ENCODE measurements around the gene WFIKKN1. TPM values are rescaled to one million over a fixed set of nuclear protein-coding genes. Genes with fewer than 3 reads are reported as not detected.

Gene WFIKKN1
- total RNA-seq, 1 donor from 2014 or later = 1.5 TPM

DNA sequence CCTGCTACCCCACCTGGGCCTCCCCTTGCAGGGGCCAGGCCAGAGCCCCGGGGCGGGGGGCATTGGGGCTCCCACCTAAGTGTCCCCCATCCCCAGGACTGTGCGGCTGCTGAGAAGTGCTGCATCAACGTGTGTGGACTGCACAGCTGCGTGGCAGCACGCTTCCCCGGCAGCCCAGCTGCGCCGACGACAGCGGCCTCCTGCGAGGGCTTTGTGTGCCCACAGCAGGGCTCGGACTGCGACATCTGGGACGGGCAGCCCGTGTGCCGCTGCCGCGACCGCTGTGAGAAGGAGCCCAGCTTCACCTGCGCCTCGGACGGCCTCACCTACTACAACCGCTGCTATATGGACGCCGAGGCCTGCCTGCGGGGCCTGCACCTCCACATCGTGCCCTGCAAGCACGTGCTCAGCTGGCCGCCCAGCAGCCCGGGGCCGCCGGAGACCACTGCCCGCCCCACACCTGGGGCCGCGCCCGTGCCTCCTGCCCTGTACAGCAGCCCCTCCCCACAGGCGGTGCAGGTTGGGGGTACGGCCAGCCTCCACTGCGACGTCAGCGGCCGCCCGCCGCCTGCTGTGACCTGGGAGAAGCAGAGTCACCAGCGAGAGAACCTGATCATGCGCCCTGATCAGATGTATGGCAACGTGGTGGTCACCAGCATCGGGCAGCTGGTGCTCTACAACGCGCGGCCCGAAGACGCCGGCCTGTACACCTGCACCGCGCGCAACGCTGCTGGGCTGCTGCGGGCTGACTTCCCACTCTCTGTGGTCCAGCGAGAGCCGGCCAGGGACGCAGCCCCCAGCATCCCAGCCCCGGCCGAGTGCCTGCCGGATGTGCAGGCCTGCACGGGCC, 1.9 kb downstream of the WFIKKN1 start:
- DNase-seq (ENCODE audit: low spot score) = no peak
- intact Hi-C loops (cut with DNase I) = no loop called here
- ATAC-seq = no peak

DNA sequence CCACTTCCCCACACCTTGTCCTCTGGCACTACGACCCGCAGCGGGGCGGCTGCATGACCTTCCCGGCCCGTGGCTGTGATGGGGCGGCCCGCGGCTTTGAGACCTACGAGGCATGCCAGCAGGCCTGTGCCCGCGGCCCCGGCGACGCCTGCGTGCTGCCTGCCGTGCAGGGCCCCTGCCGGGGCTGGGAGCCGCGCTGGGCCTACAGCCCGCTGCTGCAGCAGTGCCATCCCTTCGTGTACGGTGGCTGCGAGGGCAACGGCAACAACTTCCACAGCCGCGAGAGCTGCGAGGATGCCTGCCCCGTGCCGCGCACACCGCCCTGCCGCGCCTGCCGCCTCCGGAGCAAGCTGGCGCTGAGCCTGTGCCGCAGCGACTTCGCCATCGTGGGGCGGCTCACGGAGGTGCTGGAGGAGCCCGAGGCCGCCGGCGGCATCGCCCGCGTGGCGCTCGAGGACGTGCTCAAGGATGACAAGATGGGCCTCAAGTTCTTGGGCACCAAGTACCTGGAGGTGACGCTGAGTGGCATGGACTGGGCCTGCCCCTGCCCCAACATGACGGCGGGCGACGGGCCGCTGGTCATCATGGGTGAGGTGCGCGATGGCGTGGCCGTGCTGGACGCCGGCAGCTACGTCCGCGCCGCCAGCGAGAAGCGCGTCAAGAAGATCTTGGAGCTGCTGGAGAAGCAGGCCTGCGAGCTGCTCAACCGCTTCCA, 2.7 kb downstream of the WFIKKN1 start:
- ATAC-seq (no peak), DNase-seq (ENCODE audit: low spot score) (no peak)
- intact Hi-C loops (cut with DNase I) = no loop called here

DNA sequence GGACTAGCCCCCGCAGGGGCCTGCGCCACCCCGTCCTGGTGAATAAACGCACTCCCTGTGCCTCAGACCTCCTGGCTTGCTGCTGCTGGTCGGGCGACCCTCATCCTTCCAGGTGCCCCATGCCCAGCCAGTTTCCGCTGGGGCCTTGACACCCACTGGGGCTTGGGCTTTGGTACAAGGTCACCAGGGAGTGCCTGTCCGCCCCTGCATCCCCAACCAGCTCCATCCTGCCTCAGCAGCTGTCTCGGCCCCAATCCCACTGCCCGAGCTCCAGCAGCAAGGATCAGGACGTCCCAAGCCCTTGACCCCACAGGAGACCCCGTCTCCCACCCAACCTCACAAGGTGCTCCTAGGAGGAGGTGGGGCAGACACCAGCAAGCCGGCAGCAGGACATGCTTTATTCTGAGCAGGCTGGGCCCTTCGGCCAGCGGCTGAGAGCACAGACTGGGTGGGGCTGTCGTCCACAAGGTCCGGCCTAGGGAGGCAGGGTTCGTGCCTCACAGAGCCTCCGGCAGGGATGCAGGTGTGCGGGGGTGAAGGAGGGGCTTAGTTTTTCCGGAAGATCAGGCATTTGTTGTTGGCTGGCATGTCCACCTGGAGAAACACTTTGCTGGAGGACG, 3.4 kb downstream of the WFIKKN1 start:
- DNase-seq (ENCODE audit: low spot score) (no peak), ATAC-seq (no peak)
- intact Hi-C loops (cut with DNase I) = no loop called here

DNA sequence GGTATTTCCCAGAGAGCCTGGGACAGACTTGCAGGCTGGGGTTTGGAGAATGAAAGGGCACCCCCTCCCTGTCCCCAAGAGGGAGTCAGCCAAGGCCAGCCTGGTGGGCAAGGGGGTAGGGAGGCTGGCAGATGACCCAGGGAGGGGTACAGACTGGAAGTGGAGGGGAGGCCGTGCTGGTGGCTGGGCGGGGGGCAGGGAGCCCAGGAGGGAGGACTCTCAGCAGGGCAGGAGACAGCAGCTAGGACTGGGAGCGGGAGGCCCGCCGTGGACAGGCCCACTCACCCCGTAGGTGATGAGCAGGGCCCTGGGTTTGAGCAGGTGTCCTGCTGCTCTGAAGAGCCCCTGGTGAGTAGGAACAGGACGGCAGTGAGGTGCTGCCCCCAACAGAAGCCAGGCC, 4.2 kb downstream of the WFIKKN1 start:
- DNase-seq (ENCODE audit: low spot score) (no peak), ATAC-seq (no peak)
- intact Hi-C loops (cut with DNase I) = no loop called here

DNA sequence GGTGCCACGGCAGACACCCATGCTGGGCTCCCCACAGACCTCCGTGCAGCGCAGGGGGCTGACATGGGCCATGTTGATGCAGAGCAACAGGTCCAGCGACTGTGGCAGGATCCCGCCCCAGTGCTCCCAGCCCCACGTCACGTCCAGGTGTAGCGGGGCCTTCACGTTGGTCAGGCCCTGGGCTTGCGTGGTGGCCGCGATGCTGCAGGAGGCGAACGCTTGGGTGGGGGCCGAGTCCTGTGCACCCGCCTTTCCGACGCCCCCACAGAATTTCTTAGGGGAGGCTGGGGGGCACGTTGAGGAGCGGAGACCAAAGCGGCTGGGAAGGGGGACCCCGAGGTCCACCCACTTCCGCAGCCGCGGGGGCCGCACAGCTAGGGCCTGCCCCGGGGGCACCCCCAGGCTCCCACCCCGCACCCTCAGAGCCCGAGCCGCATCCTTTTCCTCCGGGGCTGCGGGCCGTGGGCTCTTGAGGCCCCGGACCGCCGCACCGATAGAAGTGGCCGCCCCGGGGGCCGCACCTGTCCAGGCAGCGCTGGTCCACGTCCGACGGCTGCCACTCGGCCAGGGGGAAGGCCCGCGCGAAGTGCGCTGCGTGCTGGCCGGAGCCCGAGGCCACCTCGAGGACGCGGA, 4.9 kb downstream of the WFIKKN1 start:
- DNase-seq (ENCODE audit: low spot score) = no peak
- no peak for ATAC-seq
- intact Hi-C loops (cut with DNase I) = no loop called here

DNA sequence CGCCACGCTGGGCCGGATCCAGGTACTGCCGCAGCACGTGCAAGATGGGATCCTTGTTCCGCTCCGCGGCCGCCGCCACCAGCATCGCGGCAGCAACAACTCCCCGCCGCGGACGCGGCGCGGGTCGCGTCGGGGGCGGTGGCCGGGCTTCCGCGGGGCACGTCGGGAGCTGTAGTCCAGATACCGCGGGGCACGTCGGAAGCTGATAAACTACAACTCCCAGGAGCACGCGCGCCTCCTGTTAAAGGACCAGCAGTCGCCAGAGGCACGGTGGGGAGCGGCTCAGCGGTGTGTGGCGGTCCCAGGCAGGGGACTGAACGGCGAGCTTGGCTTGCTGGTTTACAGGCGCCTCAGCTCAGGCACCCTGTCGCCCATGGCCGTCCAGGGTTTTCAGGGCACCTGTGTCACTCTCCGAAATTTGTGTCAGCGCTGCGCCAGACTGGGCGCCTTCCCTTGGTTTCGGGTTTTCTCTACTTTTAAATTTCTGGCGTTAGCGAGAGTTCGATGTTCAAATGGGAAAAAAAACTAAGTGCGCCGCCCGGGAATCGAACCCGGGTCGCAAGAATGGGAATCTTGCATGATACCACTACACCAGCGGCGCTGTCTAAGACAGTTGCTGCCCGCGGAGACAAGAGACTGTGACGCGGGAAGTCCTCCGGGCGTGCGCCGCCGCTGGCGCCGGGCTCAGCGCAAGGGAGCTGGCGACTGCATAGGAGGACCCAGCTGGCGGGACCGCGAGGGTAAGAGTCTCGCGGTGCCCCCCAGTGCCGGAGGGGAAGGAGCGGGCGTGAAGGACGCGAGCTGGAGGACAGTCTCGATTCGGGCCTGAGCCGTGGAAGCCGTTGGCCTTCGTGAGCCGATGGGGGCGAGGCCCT, 5.7 kb downstream of the WFIKKN1 start, which contains the start of gene METTL26:
Gene METTL26, minus strand, starts transcription at position 100 of the 875 bp plus-strand sequence. Its CDS starts 15 bp downstream, at position 85.
- DNase-seq (ENCODE audit: low spot score) (peak; percentile 97), ATAC-seq (peak; percentile 93)
- intact Hi-C loops (cut with DNase I) = no loop called here

DNA sequence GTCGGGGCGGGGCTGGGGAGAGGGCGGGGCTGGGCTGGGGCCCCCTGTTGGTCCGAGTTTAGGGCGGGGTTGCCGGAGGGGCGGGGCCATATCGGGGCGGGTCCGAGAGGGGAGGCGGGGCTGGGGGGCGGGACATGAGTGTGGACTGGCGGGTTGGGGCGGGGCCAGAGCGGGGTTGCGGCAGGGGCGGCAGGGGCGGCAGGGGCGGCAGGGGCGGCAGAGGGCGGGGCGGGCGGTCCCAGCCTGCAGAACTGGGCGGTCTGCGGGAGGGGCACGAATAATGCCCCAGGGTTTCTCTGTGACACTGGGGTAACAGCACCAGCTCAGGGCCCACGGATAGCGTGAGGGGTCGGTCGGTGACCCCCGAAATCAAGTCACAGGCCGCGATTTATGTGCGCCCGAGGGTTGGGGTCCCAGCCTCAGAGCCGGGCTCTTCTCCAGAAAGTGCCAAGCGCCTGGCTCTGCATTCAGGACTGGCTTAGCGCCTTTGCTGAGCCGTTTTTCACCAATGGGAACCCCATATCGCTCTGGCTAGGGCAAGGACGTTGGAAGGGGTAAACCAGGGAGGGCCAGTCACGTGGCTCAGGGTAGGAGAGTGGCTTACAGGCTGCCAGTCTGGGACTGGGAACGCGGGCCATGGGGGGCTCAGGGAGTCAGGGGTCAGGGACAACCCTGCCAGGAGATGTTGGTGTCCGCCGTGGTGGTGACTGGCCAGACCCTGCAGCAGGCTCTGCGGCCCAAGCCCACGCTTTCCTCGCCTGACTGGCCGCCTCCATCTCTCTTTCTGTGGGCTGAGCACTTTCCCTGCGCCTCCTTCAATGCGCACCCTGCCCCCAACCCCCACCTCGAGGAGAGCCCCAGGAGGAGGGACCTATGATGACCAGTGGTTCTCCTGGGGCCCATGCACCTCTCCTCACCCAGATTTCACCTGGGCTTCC, 6.6 kb downstream of the WFIKKN1 start:
- intact Hi-C loops (cut with DNase I) = no loop called here
- DNase-seq (ENCODE audit: low spot score) (peak; percentile 96), ATAC-seq (peak; percentile 87)

DNA sequence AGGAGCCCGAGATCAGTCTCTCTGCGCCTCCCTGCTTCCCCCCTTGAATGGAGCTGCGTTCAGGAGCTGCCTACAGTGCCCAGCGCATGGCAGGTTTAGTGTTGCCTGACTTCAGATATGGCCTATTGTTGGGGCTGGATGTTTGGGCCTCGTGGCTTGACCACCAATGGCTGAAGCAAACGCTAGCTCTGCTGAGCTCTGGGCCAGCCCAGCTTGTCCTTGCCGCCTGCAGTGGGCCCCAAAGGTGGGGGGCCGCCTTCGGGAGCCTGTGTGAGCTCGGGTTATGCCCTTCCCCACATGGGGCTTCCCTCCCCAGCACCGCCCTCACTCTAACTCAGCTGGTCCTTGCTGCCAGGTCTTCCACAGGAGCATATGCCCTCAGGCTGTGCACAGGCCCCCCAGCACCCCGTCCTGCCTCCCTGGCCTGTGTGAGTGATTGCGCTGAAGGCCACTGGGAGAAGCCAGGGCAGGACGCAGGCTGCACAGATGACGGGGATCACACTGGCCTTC, 7.3 kb downstream of the WFIKKN1 start:
- no peak for DNase-seq (ENCODE audit: low spot score)
- intact Hi-C loops (cut with DNase I) = no loop called here
- ATAC-seq = no peak

DNA sequence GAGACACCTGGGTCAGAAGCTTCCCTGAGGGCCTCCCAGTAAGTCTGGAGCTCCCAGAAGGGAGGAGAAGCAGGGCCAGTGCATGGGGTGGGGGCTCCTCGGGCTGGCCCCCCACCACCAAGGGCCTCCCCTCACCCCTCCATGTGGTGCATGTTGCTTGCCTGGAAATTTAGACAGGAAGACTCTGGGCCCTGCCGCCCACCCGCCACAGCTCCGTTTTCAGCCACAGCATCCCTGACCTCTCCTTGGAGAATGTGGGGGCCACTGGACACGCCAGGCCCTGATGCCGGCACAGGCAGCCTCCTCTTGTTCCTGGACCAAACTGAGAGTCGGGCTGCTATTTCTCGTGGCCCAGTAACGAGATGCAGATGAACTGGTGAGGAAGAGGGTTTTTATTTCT, 8.1 kb downstream of the WFIKKN1 start:
- no peak for DNase-seq (ENCODE audit: low spot score)
- ATAC-seq = no peak
- intact Hi-C loops (cut with DNase I) = no loop called here

DNA sequence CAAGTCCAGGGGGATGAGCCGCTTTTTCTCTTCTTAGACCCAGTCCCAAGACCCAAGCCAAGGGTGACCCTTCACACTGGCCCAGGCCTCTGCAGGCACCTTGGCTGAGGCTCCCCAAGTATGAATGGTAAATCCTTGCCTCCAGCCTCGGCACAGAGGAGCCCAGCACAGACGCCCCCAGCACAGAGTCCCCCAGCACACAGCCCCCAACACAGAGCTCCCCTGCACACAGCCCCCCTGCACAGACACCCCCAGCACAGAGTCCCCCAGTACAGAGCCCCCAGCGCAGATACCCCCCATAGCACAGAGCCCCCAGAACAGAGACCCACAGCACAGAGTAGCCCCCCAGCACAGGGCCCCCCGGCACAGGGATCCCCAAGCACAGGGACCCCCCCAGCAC, 9.8 kb downstream of the WFIKKN1 start:
- DNase-seq (ENCODE audit: low spot score) (no peak), ATAC-seq (no peak)
- intact Hi-C loops (cut with DNase I) = no loop called here

DNA sequence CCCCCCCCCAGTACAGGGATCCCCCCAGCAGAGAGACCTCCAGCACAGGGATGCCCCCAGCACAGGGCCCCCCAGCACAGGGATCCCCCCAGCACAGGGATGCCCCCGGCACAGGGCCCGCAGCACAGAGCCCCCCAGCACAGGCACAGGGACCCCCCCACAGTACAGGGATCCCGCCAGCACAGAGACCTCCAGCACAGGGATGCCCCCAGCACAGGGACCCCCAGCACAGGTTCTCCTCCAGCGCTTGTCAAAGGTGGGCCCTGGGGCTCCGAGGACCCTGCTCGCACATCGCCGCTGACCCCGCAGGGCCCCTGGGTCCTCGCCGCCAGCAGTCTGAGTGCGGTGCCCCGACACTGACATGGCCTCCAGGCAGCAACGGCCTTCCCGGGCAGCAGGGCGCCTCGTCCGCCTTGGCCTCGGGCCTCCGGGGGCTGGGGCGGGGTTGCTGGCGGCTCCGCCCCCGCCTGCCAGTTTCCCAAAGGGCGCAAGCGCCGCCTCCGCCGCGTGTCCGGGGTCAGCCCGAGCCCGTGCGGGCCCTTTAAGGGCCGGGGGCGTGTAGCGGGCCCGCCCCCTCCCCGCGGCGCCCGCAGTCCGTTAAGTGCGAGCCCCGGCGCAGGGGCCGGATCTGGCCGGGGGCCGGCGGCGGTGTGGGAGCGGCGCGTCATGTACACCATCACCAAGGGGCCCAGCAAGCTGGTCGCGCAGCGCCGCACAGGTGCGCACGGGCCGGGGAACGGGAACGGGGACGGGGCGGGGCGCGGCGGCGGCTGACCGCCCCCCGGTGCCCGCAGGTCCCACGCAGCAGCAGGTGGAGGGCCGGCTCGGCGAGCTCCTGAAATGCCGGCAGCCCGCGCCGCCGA, 10.8 kb downstream of the WFIKKN1 start, which contains the start of gene MCRIP2:
Gene MCRIP2, plus strand, starts transcription at position 503 of the 863 bp plus-strand sequence. Its CDS starts 164 bp downstream, at position 667.
- intact Hi-C loops (cut with DNase I) = no loop called here
- ATAC-seq = peak; percentile 53
- peak; percentile 92 for DNase-seq (ENCODE audit: low spot score)

DNA sequence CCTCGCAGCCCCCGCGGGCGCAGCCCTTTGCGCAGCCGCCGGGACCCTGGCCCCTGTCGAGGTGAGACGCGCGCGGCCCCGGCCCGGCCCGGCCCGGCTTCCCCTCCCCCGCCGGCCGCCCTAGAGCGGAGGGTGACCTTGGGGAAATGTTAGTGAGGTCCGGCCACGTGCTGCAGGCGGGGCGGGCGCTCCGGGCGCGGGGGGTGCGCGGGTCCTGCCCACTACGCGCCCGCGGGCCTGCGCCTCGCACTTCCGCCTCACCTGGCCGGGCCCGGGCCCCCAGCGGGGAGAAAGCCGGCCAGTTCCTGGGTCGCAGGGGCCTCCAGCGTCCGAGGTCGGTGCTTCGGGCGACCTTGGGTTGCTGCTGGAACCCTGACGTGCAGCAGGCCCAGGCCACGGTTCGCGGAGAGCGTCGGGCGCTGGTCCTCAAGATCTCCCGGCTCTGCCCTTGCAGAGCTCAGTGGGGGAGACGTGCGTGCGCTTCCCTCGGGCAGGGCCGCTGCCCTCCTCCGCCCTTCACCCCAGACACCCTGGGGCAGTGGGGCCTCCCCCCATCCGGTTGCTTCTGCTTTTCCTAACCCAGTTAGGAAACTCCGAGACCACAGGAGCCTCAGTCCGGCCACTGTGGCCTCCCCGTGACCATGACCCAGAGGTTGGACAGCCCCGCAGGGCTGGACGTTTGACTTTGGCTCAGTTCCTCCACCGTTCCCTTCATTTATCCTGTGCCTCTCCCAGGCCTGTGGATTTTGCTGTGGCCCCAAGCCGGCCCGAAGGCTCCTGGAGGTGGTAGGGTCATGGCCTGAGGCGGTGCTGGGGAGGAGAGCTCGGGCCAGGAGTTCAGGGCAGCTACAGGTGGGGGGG, 11.6 kb downstream of the WFIKKN1 start:
- ATAC-seq (peak; percentile 11), DNase-seq (ENCODE audit: low spot score) (no peak)
- intact Hi-C loops (cut with DNase I) = no loop called here

DNA sequence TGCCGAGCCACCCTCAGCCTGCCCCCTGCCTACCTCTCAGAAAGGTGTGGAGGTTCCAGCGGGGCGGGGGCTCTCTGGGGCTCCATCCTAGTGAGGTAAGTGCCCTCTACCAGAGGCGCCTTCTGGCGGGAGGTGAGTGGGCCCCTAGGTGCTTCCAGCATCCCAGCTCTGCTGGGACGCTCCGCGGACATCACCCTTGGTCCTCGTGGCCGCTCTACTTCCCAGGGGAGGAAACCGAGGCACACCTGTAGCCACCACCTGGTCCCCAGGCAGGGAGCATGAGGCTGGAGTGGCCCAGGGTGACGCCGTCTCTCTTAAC, 12.2 kb downstream of the WFIKKN1 start:
- intact Hi-C loops (cut with DNase I) = no loop called here
- ATAC-seq = no peak

DNA sequence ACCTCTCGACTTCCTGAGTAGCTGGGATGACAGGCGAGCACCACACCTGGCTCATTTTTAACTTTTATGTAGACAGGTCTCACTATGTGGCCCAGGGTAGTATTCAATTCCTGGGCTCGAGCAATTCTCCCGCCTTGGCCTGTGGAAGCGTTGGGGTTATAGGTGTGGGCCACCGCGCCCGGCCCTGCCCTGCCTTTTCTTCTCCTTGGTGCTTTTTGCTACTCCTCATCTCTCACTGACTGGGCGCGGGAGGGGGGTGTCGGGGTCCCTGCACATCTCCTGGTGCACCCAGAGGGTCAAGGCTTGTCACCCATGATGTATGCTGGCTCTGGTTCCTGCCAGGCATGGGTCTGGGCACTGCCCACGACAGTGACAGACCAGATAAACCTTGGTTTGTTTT, 13.8 kb downstream of the WFIKKN1 start:
- no peak for ATAC-seq
- no peak for DNase-seq (ENCODE audit: low spot score)
- intact Hi-C loops (cut with DNase I) = no loop called here

More for the DNA sequence above, 12.2 kb downstream of the WFIKKN1 start:
- no peak for DNase-seq (ENCODE audit: low spot score)

DNA sequence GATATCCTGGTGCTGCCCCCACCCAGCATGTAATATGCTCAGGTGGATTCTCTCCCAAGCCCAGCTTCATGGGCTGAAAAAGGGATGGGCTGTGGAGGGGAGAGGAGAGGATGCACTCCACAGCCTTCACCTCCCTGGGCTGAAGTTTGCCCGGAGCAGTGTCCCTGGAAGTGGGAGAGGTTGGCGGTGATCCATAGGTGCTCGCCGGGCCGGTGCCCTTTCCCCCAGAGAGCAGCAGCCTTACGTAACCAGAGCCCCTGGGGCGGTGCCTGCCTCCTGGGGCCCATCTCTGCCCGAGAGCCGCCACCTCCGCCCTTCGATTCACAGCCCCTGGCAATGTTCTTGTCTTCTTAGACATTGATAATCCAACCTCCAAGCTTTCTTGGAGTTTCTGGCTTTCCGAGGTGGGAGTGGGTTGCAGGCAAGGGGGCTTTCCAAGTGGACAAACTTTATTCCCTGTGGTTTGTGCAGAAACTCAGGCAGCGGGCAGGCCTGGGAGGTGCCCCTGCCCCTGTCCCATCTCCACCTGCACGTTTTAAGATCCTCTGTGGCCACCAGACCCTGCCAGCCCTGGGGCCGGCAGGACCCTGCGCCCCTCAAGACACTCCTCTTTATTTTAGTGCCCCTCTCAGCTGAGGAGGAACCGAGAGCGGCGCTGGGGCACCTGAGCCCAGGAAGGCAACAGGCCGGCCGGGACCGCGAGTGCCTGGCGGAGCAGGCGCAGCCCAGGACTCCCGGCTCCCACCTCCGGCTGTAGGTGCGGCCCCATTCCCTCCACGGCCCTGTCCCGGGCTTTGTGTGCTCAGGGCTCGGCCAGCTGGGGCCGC, 15.3 kb downstream of the WFIKKN1 start:
- intact Hi-C loops (cut with DNase I) = no loop called here
- ATAC-seq = no peak
- DNase-seq (ENCODE audit: low spot score) = no peak
